ENCODE data around the gene UGT1A9.

GRCh38 chr2:233822101-233822771, 150.5 kb downstream of the UGT1A9 start:
- TF ChIP-seq EP300 (IDR thresholded peaks at IDR 0.05): no peak
- no peak for TF ChIP-seq POLR2AphosphoS5 (IDR thresholded peaks at IDR 0.05)
- no peak for TF ChIP-seq POLR2A (IDR thresholded peaks at IDR 0.05)
- no peak for TF ChIP-seq CTCF (IDR thresholded peaks at IDR 0.05)

Measured in stomach (tissue), 4 donors.